Dermis lymphatic vessel endothelial cell (primary cell): ENCODE data around the gene TMBIM1. TPM values are rescaled to one million over a fixed set of nuclear protein-coding genes. Genes with fewer than 3 reads are reported as not detected.

Experiments used
- total RNA-seq: library from RNA; depleted of rRNA; stranded (reverse); fragments of >200 nt; gene quantifications from 2 replicates; pipeline ENCODE4 v1.2.1, GENCODE V29; 2014

Gene TMBIM1
- 119 and 159 TPM in 2 replicates for total RNA-seq

GRCh38 chr2:218292048-218293014, at the start of gene TMBIM1:
TMBIM1 (minus strand) TSS chr2:218292503; CDS start chr2:218282141, 10,362 bp downstream.

GRCh38 chr2:218269900-218270720, 22.2 kb downstream of the TMBIM1 start, which contains the start of the genes AAMP and PNKD:
AAMP (minus strand) TSS chr2:218270137; CDS start chr2:218270086, 51 bp downstream.
PNKD (plus strand) TSS chr2:218270519; CDS start chr2:218270536, 17 bp downstream.

GRCh38 chr2:218260742-218261422, 31.4 kb downstream of the TMBIM1 start, which contains the start of gene GPBAR1:
GPBAR1 (plus strand) TSS chr2:218261015; CDS start chr2:218262725, 1,710 bp downstream.

Other genes with a start within 250 kb of the TMBIM1 start
- not detected in 2 replicates for gene RUFY4, start 223.2 kb downstream of the TMBIM1 start, total RNA-seq
- gene CXCR2, start 166.5 kb downstream of the TMBIM1 start, total RNA-seq, result not detected in 2 replicates
- gene CXCR1, start 125.5 kb downstream of the TMBIM1 start, total RNA-seq, result not detected in 2 replicates
- gene ARPC2, start 75.3 kb downstream of the TMBIM1 start, total RNA-seq, result 232 and 237 TPM in 2 replicates
- gene GPBAR1, start 31.5 kb downstream of the TMBIM1 start, total RNA-seq, result 0.09 TPM in 1 of 2 replicates, not detected in the other
- gene AAMP, start 22.4 kb downstream of the TMBIM1 start, total RNA-seq, result 133 and 152 TPM in 2 replicates
- gene PNKD, start 22.0 kb downstream of the TMBIM1 start, total RNA-seq, result 16.6 and 19.1 TPM in 2 replicates
- gene CATIP, start 64.4 kb upstream of the TMBIM1 start, total RNA-seq, result not detected in 2 replicates
- gene SLC11A1, start 89.8 kb upstream of the TMBIM1 start, total RNA-seq, result 0.09 and 0.11 TPM in 2 replicates
- 75.3 and 77.3 TPM in 2 replicates for gene CTDSP1, start 107.4 kb upstream of the TMBIM1 start, total RNA-seq
- gene VIL1, start 126.6 kb upstream of the TMBIM1 start, total RNA-seq, result not detected in 2 replicates